Loucy (cell line): ENCODE results near the gene SLU7.

ENCODE experiments used
- H2AFZ ChIP-seq: fragments of 200-600 bp; sonication (generic); 2 replicates; pipeline ENCODE4 v1.6.0; 2016; ENCODE audit warnings: antibody characterized with exemption, mild to moderate bottlenecking, low read length, moderate library complexity
- H3F3A ChIP-seq: fragments of 200-600 bp; 2 replicates; pipeline ENCODE4 v1.6.0; 2016; ENCODE audit warnings: antibody characterized with exemption, low read depth, mild to moderate bottlenecking
- H3K27me3 ChIP-seq: fragments of 200-600 bp; sonication (generic); 2 replicates; pipeline ENCODE4 v1.6.1; 2014; ENCODE audit warnings: low read length, mild to moderate bottlenecking; ENCODE audit not compliant: insufficient read depth, poor library complexity, severe bottlenecking
- H3K36me3 ChIP-seq: fragments of 200-600 bp; sonication (generic); 2 replicates; pipeline ENCODE4 v1.6.1; 2016; ENCODE audit warnings: low read length; ENCODE audit not compliant: insufficient read depth
- H3K4me1 ChIP-seq: fragments of 200-600 bp; sonication (generic); 2 replicates; pipeline ENCODE4 v1.5.1; 2014; ENCODE audit warnings: low read length, mild to moderate bottlenecking; ENCODE audit not compliant: insufficient read depth, poor library complexity, severe bottlenecking
- H3K4me2 ChIP-seq: fragments of 200-600 bp; sonication (generic); 2 replicates; pipeline ENCODE4 v1.6.0; 2014; ENCODE audit warnings: antibody characterized with exemption, low read length, low read depth, mild to moderate bottlenecking; ENCODE audit not compliant: poor library complexity, severe bottlenecking
- H3K4me3 ChIP-seq: fragments of 200-600 bp; sonication (generic); 2 replicates; pipeline ENCODE4 v1.5.1; 2014; ENCODE audit warnings: low read length, mild to moderate bottlenecking, mixed read lengths; ENCODE audit not compliant: poor library complexity, severe bottlenecking
- H3K79me2 ChIP-seq: fragments of 200-600 bp; sonication (generic); 2 replicates; pipeline ENCODE4 v1.6.1; 2014; ENCODE audit warnings: low read length; ENCODE audit not compliant: insufficient read depth
- H3K9ac ChIP-seq: fragments of 200-600 bp; sonication (generic); 2 replicates; pipeline ENCODE4 v1.6.0; 2014; ENCODE audit warnings: mild to moderate bottlenecking, low read depth, low read length, moderate library complexity; ENCODE audit not compliant: poor library complexity, severe bottlenecking
- H3K9me2 ChIP-seq: fragments of 200-600 bp; sonication (generic); replicated peaks from 2 replicates; pipeline ENCODE4 v1.6.1; 2016; ENCODE audit warnings: low read depth, low read length, mixed read lengths
- H3K9me3 ChIP-seq: fragments of 200-600 bp; sonication (generic); 2 replicates; pipeline ENCODE4 v1.6.1; 2014; ENCODE audit warnings: mild to moderate bottlenecking, antibody characterized with exemption, low read length, low read depth; ENCODE audit not compliant: insufficient read depth
- H4K20me1 ChIP-seq: fragments of 200-600 bp; sonication (generic); 2 replicates; pipeline ENCODE4 v1.6.0; 2014; ENCODE audit warnings: antibody characterized with exemption, low read length, mild to moderate bottlenecking; ENCODE audit not compliant: insufficient read depth, poor library complexity, severe bottlenecking
- EZH2phosphoT487 ChIP-seq: fragments of 200-600 bp; IDR thresholded peaks from 2 replicates; pipeline ENCODE4 v1.6.1; 2018; ENCODE audit warnings: antibody characterized with exemption, mild to moderate bottlenecking, moderate library complexity, borderline replicate concordance
- TF ChIP-seq, protein P1 (sequence below): fragments of 200-600 bp; sonication (generic); conservative IDR thresholded peaks from 2 replicates; pipeline ENCODE4 v1.5.1; 2014; ENCODE audit warnings: mild to moderate bottlenecking, antibody characterized with exemption, low read length

The SLU7 gene

DNA sequence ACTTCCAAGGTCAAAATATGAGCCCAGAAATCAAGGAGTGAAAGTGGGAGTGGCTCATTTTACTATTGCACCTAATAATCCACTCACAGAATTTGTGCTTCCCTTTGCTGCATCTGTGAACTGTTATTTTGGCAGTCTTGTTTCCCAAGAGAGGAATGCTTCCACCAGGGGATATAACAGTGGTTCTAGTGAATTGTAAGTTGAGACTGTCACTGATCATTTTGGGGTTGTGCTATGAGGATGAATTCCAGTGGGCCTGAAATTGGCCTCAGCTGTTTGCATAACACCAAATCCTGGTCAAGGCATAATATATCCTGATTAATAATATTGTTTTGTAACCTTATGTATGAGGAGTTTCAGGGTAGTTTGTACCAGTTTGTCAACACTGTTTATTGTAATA lies 33.4 kb downstream of the SLU7 start:
- Histone ChIP-seq H3K36me3 (no peaks in the 10 kb centered on the region), H3K4me1 (no peaks in the 10 kb centered on the region), H3K4me3 (no peak overlapping the region), H3K79me2 (no peaks in the 10 kb centered on the region), H3K4me2 (no peak overlapping the region), H3K9ac (no peak overlapping the region), H3K27me3 (no peaks in the 10 kb centered on the region), H4K20me1 (no peaks in the 10 kb centered on the region), H3K9me3 (no peaks in the 10 kb centered on the region), H3K9me2 (no peaks in the 10 kb centered on the region), H2AFZ (no peak overlapping the region), H3F3A (no peaks in the 10 kb centered on the region)
- TF ChIP-seq EZH2phosphoT487: no peak
- TF ChIP-seq, protein P1, sequence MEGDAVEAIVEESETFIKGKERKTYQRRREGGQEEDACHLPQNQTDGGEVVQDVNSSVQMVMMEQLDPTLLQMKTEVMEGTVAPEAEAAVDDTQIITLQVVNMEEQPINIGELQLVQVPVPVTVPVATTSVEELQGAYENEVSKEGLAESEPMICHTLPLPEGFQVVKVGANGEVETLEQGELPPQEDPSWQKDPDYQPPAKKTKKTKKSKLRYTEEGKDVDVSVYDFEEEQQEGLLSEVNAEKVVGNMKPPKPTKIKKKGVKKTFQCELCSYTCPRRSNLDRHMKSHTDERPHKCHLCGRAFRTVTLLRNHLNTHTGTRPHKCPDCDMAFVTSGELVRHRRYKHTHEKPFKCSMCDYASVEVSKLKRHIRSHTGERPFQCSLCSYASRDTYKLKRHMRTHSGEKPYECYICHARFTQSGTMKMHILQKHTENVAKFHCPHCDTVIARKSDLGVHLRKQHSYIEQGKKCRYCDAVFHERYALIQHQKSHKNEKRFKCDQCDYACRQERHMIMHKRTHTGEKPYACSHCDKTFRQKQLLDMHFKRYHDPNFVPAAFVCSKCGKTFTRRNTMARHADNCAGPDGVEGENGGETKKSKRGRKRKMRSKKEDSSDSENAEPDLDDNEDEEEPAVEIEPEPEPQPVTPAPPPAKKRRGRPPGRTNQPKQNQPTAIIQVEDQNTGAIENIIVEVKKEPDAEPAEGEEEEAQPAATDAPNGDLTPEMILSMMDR: no peak

DNA sequence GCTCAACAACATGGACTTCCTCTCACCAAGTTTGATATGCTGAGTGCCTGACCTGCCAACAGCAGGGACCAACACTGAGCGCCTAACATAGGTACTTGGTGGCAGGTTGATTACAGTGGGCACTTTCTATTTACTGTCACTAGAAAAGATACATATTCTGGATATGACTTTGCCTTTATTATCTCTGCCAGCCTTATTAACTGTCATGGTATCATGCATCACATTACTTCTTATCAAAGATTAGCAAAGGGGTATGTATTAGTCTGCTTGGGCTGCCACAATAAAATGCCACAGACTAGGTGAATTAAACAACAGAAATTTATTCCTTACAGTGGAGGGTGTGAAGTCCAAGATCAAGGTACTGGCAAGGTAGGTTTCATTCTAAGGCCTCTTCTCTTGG lies 34.2 kb downstream of the SLU7 start:
- Histone ChIP-seq H3K4me2 (no peak overlapping the region), H3K27me3 (no peaks in the 10 kb centered on the region), H3K9me2 (no peaks in the 10 kb centered on the region), H3K9me3 (no peaks in the 10 kb centered on the region), H2AFZ (no peak overlapping the region), H3K9ac (no peak overlapping the region), H3F3A (no peaks in the 10 kb centered on the region), H3K79me2 (no peaks in the 10 kb centered on the region), H4K20me1 (no peaks in the 10 kb centered on the region), H3K36me3 (no peaks in the 10 kb centered on the region), H3K4me1 (no peaks in the 10 kb centered on the region), H3K4me3 (no peak overlapping the region)
- TF ChIP-seq, protein P1: no peak
- no peak for TF ChIP-seq EZH2phosphoT487

DNA sequence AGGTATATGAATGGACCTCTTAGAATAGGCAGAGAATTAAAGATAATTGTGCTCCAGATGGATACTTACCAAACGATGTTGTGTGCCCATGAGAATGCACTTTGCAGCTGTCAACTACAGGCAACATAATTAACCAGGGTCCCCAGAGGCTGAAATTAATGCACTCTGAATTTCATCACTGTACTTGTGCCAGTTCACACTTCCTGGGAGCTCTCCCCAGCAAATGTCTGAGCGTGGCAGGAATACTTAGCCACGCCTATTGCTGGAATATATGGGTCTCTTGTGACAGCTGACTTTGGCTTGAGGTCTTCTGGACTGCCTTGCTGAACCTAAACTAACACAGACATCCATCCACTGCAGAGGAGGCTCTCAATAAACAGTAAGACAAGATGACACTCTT lies 36.5 kb downstream of the SLU7 start:
- no peaks in the 10 kb centered on the region for H3K4me1 ChIP-seq
- TF ChIP-seq EZH2phosphoT487: no peak
- TF ChIP-seq, protein P1: no peak
- no peaks in the 10 kb centered on the region for H3K79me2 ChIP-seq
- H3K4me3 ChIP-seq: no peak overlapping the region
- no peaks in the 10 kb centered on the region for H3K27me3 ChIP-seq
- no peaks in the 10 kb centered on the region for H3K9me2 ChIP-seq
- H3K9me3 ChIP-seq: no peaks in the 10 kb centered on the region
- H4K20me1 ChIP-seq: no peaks in the 10 kb centered on the region
- H3K36me3 ChIP-seq: no peaks in the 10 kb centered on the region
- H3K4me2 ChIP-seq: no peak overlapping the region
- no peak overlapping the region for H2AFZ ChIP-seq
- no peak overlapping the region for H3K9ac ChIP-seq
- no peaks in the 10 kb centered on the region for H3F3A ChIP-seq
